Stimulated activated CD4-positive, alpha-beta T cell treated with anti-CD3 and anti-CD28 coated beads, Interleukin-15, amount 100 ng/mL, for 24 hours (primary cell): ENCODE data around the gene PAQR7.

Experiments
- DNase-seq: peaks from one replicate; pipeline ENCODE4 v3.0.0-alpha.2; 2020

PAQR7 gene

GRCh38 chr1:25872713-25873112 lies 2.8 kb downstream of the PAQR7 start:
- no peak for DNase-seq

- no peak for DNase-seq
Measured at GRCh38 chr1:25871704-25872494, 3.6 kb downstream of the PAQR7 start.

- DNase-seq: no peak
Measured at GRCh38 chr1:25871086-25871703, 4.3 kb downstream of the PAQR7 start.

GRCh38 chr1:25870614-25871013 lies 4.9 kb downstream of the PAQR7 start:
- no peak for DNase-seq

- no peak for DNase-seq
Measured at GRCh38 chr1:25869909-25870606, 5.5 kb downstream of the PAQR7 start.

- no peak for DNase-seq
Measured at GRCh38 chr1:25867210-25867991, 8.1 kb downstream of the PAQR7 start.

- DNase-seq: no peak
Measured at GRCh38 chr1:25866288-25866687, 9.2 kb downstream of the PAQR7 start.

- DNase-seq: no peak
Measured at GRCh38 chr1:25864434-25864833, 11.1 kb downstream of the PAQR7 start.

- no peak for DNase-seq
Measured at GRCh38 chr1:25863486-25864262, 11.8 kb downstream of the PAQR7 start.

- no peak for DNase-seq
Measured at GRCh38 chr1:25862785-25863485, 12.6 kb downstream of the PAQR7 start.

GRCh38 chr1:25861316-25862286 lies 13.9 kb downstream of the PAQR7 start:
- DNase-seq: no peak

GRCh38 chr1:25858906-25859789 lies 16.4 kb downstream of the PAQR7 start, which contains the start of gene AUNIP:
TSS of gene AUNIP (minus strand) at chr1:25859457. CDS start at chr1:25859357, 100 bp downstream.
- peak; percentile 94 for DNase-seq

GRCh38 chr1:25858494-25858893 lies 17.0 kb downstream of the PAQR7 start:
- DNase-seq: no peak

- DNase-seq: no peak
Measured at GRCh38 chr1:25856856-25857255, 18.7 kb downstream of the PAQR7 start.

- DNase-seq: no peak
Measured at GRCh38 chr1:25854554-25854953, 21.0 kb downstream of the PAQR7 start.

GRCh38 chr1:25848531-25848930 lies 27.0 kb downstream of the PAQR7 start:
- DNase-seq: no peak

GRCh38 chr1:25847929-25848328 lies 27.6 kb downstream of the PAQR7 start:
- DNase-seq: no peak

GRCh38 chr1:25845664-25846063 lies 29.8 kb downstream of the PAQR7 start:
- no peak for DNase-seq
